Loucy (cell line): Measurements from ENCODE around the gene ZP4.

Experiments
- EZH2phosphoT487 ChIP-seq: fragments of 200-600 bp; IDR thresholded peaks from 2 replicates; pipeline ENCODE4 v1.6.1; 2018; ENCODE audit warnings: antibody characterized with exemption, mild to moderate bottlenecking, moderate library complexity, borderline replicate concordance
- TF ChIP-seq, protein P1 (sequence below): fragments of 200-600 bp; sonication (generic); conservative IDR thresholded peaks from 2 replicates; pipeline ENCODE4 v1.5.1; 2014; ENCODE audit warnings: mild to moderate bottlenecking, antibody characterized with exemption, low read length

DNA sequence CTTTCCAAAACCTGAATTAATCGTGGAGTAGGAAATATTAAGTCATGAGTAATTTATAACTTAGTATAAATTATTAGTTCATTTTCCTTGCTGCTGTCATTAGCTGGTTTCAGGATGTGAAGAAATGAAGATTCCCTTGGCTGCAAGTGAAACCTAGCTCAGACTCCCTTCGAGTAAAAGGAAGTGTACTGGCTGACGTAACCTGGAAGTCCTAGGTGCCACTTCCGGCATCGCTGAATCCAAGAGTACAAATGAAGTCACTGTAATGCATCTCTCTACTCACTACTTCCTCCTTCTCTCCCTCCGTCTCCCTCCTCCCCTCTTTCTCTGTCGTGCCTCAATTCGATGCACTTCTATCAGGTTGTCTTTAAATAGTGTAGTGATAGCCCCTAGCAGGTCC, 28.8 kb downstream of the ZP4 start:
- TF ChIP-seq, protein P1, sequence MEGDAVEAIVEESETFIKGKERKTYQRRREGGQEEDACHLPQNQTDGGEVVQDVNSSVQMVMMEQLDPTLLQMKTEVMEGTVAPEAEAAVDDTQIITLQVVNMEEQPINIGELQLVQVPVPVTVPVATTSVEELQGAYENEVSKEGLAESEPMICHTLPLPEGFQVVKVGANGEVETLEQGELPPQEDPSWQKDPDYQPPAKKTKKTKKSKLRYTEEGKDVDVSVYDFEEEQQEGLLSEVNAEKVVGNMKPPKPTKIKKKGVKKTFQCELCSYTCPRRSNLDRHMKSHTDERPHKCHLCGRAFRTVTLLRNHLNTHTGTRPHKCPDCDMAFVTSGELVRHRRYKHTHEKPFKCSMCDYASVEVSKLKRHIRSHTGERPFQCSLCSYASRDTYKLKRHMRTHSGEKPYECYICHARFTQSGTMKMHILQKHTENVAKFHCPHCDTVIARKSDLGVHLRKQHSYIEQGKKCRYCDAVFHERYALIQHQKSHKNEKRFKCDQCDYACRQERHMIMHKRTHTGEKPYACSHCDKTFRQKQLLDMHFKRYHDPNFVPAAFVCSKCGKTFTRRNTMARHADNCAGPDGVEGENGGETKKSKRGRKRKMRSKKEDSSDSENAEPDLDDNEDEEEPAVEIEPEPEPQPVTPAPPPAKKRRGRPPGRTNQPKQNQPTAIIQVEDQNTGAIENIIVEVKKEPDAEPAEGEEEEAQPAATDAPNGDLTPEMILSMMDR, result no peak
- no peak for TF ChIP-seq EZH2phosphoT487
